WERI-Rb-1 (cell line): Measurements from ENCODE around the gene DCLK1.
A peak's percentile ranks its signal among the peaks of the same experiment; 100 is the strongest.

Experiments used
- DNase-seq: peaks from one replicate; pipeline ENCODE4 v3.0.0-alpha.2; 2020
- H3K27ac ChIP-seq: fragments of 250-450 bp; sonication (Bioruptor Pico); 2 replicates; pipeline ENCODE4 v1.5.1; 2020; ENCODE audit warnings: mild to moderate bottlenecking, moderate library complexity
- H3K27me3 ChIP-seq: fragments of 250-450 bp; sonication (Bioruptor Pico); 2 replicates; pipeline ENCODE4 v1.5.1; 2021; ENCODE audit warnings: mild to moderate bottlenecking, low read depth, moderate library complexity; ENCODE audit not compliant: insufficient read depth, severe bottlenecking
- H3K36me3 ChIP-seq: fragments of 250-450 bp; sonication (Bioruptor Pico); 2 replicates; pipeline ENCODE4 v1.5.1; 2020; ENCODE audit warnings: mild to moderate bottlenecking, moderate library complexity
- H3K4me3 ChIP-seq: 2 replicates; pipeline ENCODE4 v1.5.1; 2011; ENCODE audit warnings: low read depth, mild to moderate bottlenecking, control low read depth, low read length
- H3K9me3 ChIP-seq: fragments of 250-450 bp; sonication (Bioruptor Pico); 2 replicates; pipeline ENCODE4 v1.5.1; 2021; ENCODE audit warnings: mild to moderate bottlenecking, moderate library complexity; ENCODE audit not compliant: severe bottlenecking
- TF ChIP-seq, protein P1 (sequence below): IDR thresholded peaks from 2 replicates; pipeline ENCODE4 v1.5.1; 2011; ENCODE audit warnings: low read depth, mild to moderate bottlenecking, control low read depth, inconsistent platforms, low read length

Gene DCLK1

DNA sequence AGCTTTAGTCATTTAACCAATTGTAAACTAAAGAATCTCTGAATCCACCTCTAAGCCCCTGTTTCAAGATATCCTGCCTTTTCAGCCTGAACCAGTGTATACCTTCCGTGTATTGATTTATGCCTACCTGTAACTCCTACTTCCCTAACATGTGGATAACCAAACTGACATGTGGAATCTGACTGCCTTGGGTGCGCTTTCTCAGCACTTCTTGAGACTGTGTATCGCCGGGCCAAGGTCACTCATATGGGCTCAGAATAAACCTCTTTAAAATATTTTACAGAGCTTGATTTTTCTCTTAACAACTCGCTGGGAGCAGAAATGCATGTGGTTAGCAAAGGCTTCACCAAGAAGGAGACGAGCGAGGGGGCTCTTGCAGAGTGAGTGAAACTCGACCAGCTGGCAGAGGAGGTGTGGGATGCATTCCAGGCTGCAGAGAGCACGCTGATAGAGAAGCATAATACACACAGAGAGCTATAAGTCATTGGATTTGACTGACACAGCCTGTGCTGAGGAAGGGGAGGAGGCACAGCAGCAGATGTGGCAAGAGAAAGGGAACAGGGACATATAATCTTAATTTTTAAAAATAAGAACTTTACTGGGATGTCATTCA lies 386.5 kb downstream of the DCLK1 start:
- TF ChIP-seq, protein P1, sequence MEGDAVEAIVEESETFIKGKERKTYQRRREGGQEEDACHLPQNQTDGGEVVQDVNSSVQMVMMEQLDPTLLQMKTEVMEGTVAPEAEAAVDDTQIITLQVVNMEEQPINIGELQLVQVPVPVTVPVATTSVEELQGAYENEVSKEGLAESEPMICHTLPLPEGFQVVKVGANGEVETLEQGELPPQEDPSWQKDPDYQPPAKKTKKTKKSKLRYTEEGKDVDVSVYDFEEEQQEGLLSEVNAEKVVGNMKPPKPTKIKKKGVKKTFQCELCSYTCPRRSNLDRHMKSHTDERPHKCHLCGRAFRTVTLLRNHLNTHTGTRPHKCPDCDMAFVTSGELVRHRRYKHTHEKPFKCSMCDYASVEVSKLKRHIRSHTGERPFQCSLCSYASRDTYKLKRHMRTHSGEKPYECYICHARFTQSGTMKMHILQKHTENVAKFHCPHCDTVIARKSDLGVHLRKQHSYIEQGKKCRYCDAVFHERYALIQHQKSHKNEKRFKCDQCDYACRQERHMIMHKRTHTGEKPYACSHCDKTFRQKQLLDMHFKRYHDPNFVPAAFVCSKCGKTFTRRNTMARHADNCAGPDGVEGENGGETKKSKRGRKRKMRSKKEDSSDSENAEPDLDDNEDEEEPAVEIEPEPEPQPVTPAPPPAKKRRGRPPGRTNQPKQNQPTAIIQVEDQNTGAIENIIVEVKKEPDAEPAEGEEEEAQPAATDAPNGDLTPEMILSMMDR = no peak
- no peak overlapping the region for H3K4me3 ChIP-seq
- DNase-seq = peak; percentile 72

DNA sequence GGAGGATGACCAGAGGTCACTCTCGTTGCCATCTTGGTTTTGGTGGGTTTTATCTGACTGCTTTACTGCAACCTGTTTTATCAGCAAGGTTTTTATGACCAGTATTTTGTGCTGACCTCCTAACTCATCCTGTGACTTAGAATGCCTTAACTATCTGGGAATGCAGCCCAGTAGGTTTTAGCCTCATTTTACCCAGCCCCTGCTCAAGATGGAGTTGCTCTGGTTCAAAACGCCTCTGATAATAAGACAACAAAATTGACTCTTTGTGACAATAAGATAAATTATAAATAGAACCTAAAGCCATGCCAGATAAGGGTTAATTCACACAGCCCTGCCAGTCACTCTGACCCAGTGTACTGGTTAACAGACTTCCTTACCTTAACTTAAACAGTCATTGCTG lies 387.0 kb downstream of the DCLK1 start:
- H3K27ac ChIP-seq = no peak overlapping the region
- no peaks in the 10 kb centered on the region for H3K27me3 ChIP-seq
- H3K4me3 ChIP-seq = no peak overlapping the region
- no peak for DNase-seq
- peaks cover 22% of the 10 kb centered on the region for H3K9me3 ChIP-seq
- H3K36me3 ChIP-seq = no peaks in the 10 kb centered on the region
- TF ChIP-seq, protein P1 = no peak

More for the DNA sequence above, 386.5 kb downstream of the DCLK1 start:
- Histone ChIP-seq H3K27ac (peak overlapping the region; percentile 40), H3K27me3 (no peaks in the 10 kb centered on the region), H3K36me3 (no peaks in the 10 kb centered on the region), H3K9me3 (peaks cover 22% of the 10 kb centered on the region)

DNA sequence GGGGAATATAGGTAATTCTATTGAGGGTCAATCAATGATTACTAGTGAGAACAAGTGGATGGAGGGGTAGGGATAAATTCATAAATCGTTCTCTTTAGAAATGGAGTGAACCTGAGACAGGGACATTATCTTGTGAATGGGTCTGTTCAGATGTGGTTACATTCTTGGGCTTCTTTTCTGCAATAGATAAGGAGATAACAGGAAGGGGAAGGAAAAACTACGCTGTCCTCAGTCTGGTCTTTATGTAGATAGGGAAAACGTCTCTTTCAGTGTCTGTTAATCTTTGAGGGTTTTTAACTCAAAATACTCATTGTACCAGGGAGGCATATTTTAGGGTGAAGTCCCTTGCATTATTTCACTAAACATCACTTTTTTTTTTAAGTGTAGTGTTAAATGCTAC lies 388.0 kb downstream of the DCLK1 start:
- Histone ChIP-seq H3K36me3 (no peaks in the 10 kb centered on the region), H3K4me3 (no peak overlapping the region), H3K27me3 (no peaks in the 10 kb centered on the region), H3K27ac (no peak overlapping the region), H3K9me3 (peaks cover 22% of the 10 kb centered on the region)
- no peak for DNase-seq
- TF ChIP-seq, protein P1 = no peak

DNA sequence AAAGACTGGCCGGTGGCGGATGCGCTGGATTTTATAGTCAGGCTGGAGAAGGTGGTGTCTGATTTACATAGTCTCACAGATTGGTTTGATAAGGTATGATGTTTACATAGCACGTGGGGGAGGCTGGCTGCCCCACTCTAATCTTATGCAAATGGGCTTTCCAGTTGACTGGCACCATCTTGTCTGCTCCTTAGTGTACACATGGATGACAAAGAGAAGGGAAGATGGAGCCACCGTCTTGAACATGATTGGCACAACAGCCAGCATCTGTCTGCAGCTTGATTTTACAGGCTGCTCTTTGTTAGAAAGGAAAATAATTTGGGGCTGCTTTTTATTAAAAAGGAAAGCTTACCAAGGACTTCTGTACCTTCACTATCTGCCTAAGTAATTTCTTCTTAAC lies 389.5 kb downstream of the DCLK1 start:
- DNase-seq = no peak
- no peak overlapping the region for H3K4me3 ChIP-seq
- TF ChIP-seq, protein P1 = no peak
- no peaks in the 10 kb centered on the region for H3K27me3 ChIP-seq
- H3K9me3 ChIP-seq = peaks cover 22% of the 10 kb centered on the region
- no peaks in the 10 kb centered on the region for H3K36me3 ChIP-seq
- H3K27ac ChIP-seq = no peak overlapping the region

DNA sequence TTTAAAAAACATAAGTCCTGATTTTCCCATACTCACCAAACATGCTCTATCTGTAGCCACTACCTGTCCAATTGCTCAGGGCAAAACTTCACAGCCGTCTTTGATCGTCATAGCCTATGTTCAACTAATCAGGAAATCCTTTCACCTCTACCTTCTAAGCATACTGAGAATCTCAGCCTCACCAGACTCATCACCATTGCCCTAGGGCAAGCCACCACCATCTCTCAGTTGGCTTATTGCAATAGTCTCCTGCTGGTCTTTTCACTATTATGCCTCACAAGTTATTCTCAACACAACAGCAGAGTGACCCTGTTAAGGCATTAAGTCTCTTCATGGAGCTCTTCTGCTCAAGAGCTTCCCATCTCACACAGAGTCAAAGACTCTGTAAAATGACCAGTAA lies 394.3 kb downstream of the DCLK1 start:
- Histone ChIP-seq H3K27me3 (no peaks in the 10 kb centered on the region), H3K9me3 (peaks cover 21% of the 10 kb centered on the region), H3K27ac (no peak overlapping the region), H3K36me3 (no peaks in the 10 kb centered on the region), H3K4me3 (no peak overlapping the region)
- TF ChIP-seq, protein P1 = no peak
- no peak for DNase-seq

DNA sequence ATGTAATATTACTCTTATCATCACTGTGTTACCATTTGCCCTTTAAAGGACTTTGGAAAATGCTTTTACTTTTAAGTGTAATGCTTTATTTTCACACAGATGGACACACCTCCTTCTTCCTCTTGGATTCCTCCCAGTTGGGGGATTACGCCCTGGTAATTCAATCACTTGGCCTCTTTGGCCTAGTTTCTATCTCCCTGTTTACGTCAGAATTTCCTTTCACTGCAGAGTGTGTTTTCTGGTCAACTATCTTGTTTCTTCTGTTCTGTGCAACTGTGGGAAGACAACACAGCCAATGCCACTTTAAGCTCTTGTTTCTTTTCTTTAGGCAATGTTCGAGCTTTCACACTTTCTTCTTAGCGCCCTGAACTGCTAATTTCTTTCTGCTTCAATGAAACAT lies 397.4 kb downstream of the DCLK1 start:
- DNase-seq = no peak
- no peak overlapping the region for H3K4me3 ChIP-seq
- TF ChIP-seq, protein P1 = no peak
- no peaks in the 10 kb centered on the region for H3K27me3 ChIP-seq
- no peak overlapping the region for H3K27ac ChIP-seq
- no peaks in the 10 kb centered on the region for H3K9me3 ChIP-seq
- no peaks in the 10 kb centered on the region for H3K36me3 ChIP-seq
